ENCODE measurements around the gene COL26A1. TPM values are rescaled to one million over a fixed set of nuclear protein-coding genes. Genes with fewer than 3 reads are reported as not detected.

The COL26A1 gene
- total RNA-seq, 3 donors from 2014 or later (not counting 1 experiment from before 2014, with no cell fraction given): 0.16 TPM; not detected in 2

- 89% methylated on average over 7 of the region's 7 CpGs for WGBS (ENCODE audit: insufficient coverage)
- H3K4me1 Mint-ChIP-seq: no peaks in the 10 kb centered on the region
- H3K4me1 ChIP-seq (ENCODE audit: control insufficient read depth, insufficient read depth, low read length): peaks cover under 1% of the 10 kb centered on the region
- no peak overlapping the region for H3K4me3 ChIP-seq (ENCODE audit: low read length)
- no peak overlapping the region for H3K27ac Mint-ChIP-seq
- peaks cover 6 to 15% of the 10 kb centered on the region in 2 donors for H3K27me3 Mint-ChIP-seq (ENCODE audit: low read depth in 2 of 2)
- no peak overlapping the region for H3K27ac ChIP-seq (ENCODE audit: low read length)
- TF ChIP-seq CTCF (IDR thresholded peaks at IDR 0.05): no peak
- no peaks in the 10 kb centered on the region for H3K9me3 Mint-ChIP-seq
- H3K9me3 ChIP-seq (ENCODE audit: control insufficient read depth, insufficient read depth, low read length): no peaks in the 10 kb centered on the region
- DNase-seq (no peak), ATAC-seq (no peak)
- H3K36me3 ChIP-seq (ENCODE audit: control insufficient read depth, insufficient read depth, low read length): no peaks in the 10 kb centered on the region
- peaks cover 4% of the 10 kb centered on the region for H3K27me3 ChIP-seq (ENCODE audit: control insufficient read depth, insufficient read depth, low read length)
- no peaks in the 10 kb centered on the region for H3K36me3 Mint-ChIP-seq
- intact Hi-C loops (cut with micrococcal nuclease): no loop called here
- H3K4me3 Mint-ChIP-seq: no peak overlapping the region
Measured at GRCh38 chr7:101357433-101357832, 5.2 kb upstream of the COL26A1 start.

GRCh38 chr7:101363196-101363733 is 590 bp downstream of the COL26A1 start:
- no peaks in the 10 kb centered on the region for H3K9me3 ChIP-seq (ENCODE audit: control insufficient read depth, insufficient read depth, low read length)
- peaks cover 9% of the 10 kb centered on the region for H3K4me1 ChIP-seq (ENCODE audit: control insufficient read depth, insufficient read depth, low read length)
- H3K9me3 Mint-ChIP-seq: no peaks in the 10 kb centered on the region
- whole genome bisulfite sequencing (ENCODE audit: insufficient coverage): 1% methylated on average over 43 of the region's 46 CpGs
- H3K27me3 Mint-ChIP-seq (ENCODE audit: low read depth in 2 of 2): peaks cover 19 to 24% of the 10 kb centered on the region in 2 donors
- TF ChIP-seq CTCF (IDR thresholded peaks at IDR 0.05): no peak
- H3K36me3 ChIP-seq (ENCODE audit: control insufficient read depth, insufficient read depth, low read length): no peaks in the 10 kb centered on the region
- no peaks in the 10 kb centered on the region for H3K36me3 Mint-ChIP-seq
- no peak for DNase-seq
- intact Hi-C loops (cut with micrococcal nuclease): loop anchor here (10.0 kb wide), 1 partner anchor 172 kb away; no protein-coding TSS in a partner anchor
- H3K27me3 ChIP-seq (ENCODE audit: control insufficient read depth, insufficient read depth, low read length): peaks cover 9% of the 10 kb centered on the region
- peaks cover 0 to 5% of the 10 kb centered on the region in 2 donors for H3K4me1 Mint-ChIP-seq
- H3K27ac ChIP-seq (ENCODE audit: low read length): no peak overlapping the region
- H3K27ac Mint-ChIP-seq: no peak overlapping the region
- H3K4me3 ChIP-seq (ENCODE audit: low read length): peak overlapping the region; percentile 20
- H3K4me3 Mint-ChIP-seq: no peak overlapping the region
- no peak for ATAC-seq

- intact Hi-C loops (cut with micrococcal nuclease): loop anchor here (10.0 kb wide), 1 partner anchor 171 kb away; no protein-coding TSS in a partner anchor
- Histone ChIP-seq H3K4me1 (ENCODE audit: control insufficient read depth, insufficient read depth, low read length) (peaks cover 9% of the 10 kb centered on the region), H3K27me3 (ENCODE audit: control insufficient read depth, insufficient read depth, low read length) (peaks cover 9% of the 10 kb centered on the region), H3K9me3 (ENCODE audit: control insufficient read depth, insufficient read depth, low read length) (no peaks in the 10 kb centered on the region), H3K36me3 (ENCODE audit: control insufficient read depth, insufficient read depth, low read length) (no peaks in the 10 kb centered on the region), H3K27ac (ENCODE audit: low read length) (no peak overlapping the region), H3K4me3 (ENCODE audit: low read length) (peak overlapping the region; percentile 20)
- Mint-ChIP-seq H3K27ac (no peak overlapping the region), H3K27me3 (ENCODE audit: low read depth in 2 of 2) (peaks cover 19 to 24% of the 10 kb centered on the region in 2 donors), H3K4me3 (peak overlapping the region; percentile 50), H3K36me3 (no peaks in the 10 kb centered on the region), H3K9me3 (no peaks in the 10 kb centered on the region), H3K4me1 (peaks cover 0 to 5% of the 10 kb centered on the region in 2 donors)
- peak; percentile 91 for TF ChIP-seq CTCF (IDR thresholded peaks at IDR 0.05)
- DNase-seq (peak; percentile 59 to 84), ATAC-seq (peak; percentile 87 to 92 (median 88))
- 2% methylated on average over 52 of the region's 52 CpGs for WGBS (ENCODE audit: insufficient coverage)
Measured at GRCh38 chr7:101363734-101364374, 1.2 kb downstream of the COL26A1 start.
